Measurements from ENCODE around the gene C5AR2. TPM values are rescaled to one million over a fixed set of nuclear protein-coding genes. Genes with fewer than 3 reads are reported as not detected.

C5AR2 gene
- total RNA-seq, 1 experiment from 2014 or later = not detected

GRCh38 chr19:47309608-47310007, 22.4 kb upstream of the C5AR2 start, which contains the start of gene C5AR1:
Gene C5AR1, plus strand, starts transcription at chr19:47309861. Its CDS starts 35 bp downstream, at chr19:47309896.
- no peak within 1 kb of the TSS for H3K27ac ChIP-seq (ENCODE audit: insufficient read length, low read depth, low read length)
- no peak within 1 kb of the TSS for H3T11ph ChIP-seq (ENCODE audit: low read length)
- H2BK120ac ChIP-seq (ENCODE audit: low read depth, low read length, poor library complexity, severe bottlenecking) = no peak within 1 kb of the TSS
- H3K23ac ChIP-seq (ENCODE audit: insufficient read length, low read depth, low read length) = no peak within 1 kb of the TSS
- H3K9ac ChIP-seq (ENCODE audit: extremely low read depth, insufficient read length, low read length) = no peak within 1 kb of the TSS
- Mint-ChIP-seq H3K9me3 (peaks cover 0 to 2% of the 10 kb centered on the region in 2 experiments; a peak in 2 of 5 replicates), H3K27me3 (ENCODE audit: low read depth) (peaks cover 19% of the 10 kb centered on the region), H3K4me1 (peaks cover 7% of the 10 kb centered on the region in 2 experiments), H3K4me3 (no peak within 1 kb of the TSS), H3K27ac (no peak within 1 kb of the TSS), H3K36me3 (ENCODE audit: insufficient read depth in 1 of 3, low read depth in 3 of 3) (no peaks in the 10 kb centered on the region)
- WGBS (ENCODE audit: extremely low coverage, insufficient read length, low lambda C conversion rate) = no CpG with 5 or more reads among the region's 12 CpGs
- H3K14ac ChIP-seq (ENCODE audit: insufficient read depth, low read length) = no peak within 1 kb of the TSS
- no peak within 1 kb of the TSS for H2BK5ac ChIP-seq (ENCODE audit: insufficient read length, low read length)
- TF ChIP-seq CTCF (conservative IDR thresholded peaks at IDR 0.05) = no peak
- no peak within 1 kb of the TSS for H3K18ac ChIP-seq (ENCODE audit: insufficient read length, low read depth, low read length)
- H2AK5ac ChIP-seq (ENCODE audit: insufficient read length, low read length) = no peak within 1 kb of the TSS
- H4K20me1 ChIP-seq (ENCODE audit: control insufficient read depth, insufficient read depth, insufficient read length) = no peaks in the 10 kb centered on the region
- H2BK15ac ChIP-seq (ENCODE audit: low read depth, low read length) = no peak within 1 kb of the TSS
- H4K8ac ChIP-seq (replicated peaks; ENCODE audit: insufficient read length, low read depth, low read length) = no peak within 1 kb of the TSS
- no peaks in the 10 kb centered on the region for H3K23me2 ChIP-seq (ENCODE audit: insufficient read length, low read depth, low read length, poor library complexity, severe bottlenecking)
- H3K79me2 ChIP-seq (ENCODE audit: insufficient read depth, low read length) = no peaks in the 10 kb centered on the region
- H3K9me3 ChIP-seq (ENCODE audit: control insufficient read depth, low read depth, low read length) = no peaks in the 10 kb centered on the region
- H4K91ac ChIP-seq (ENCODE audit: insufficient read length, low read depth, low read length) = no peak within 1 kb of the TSS
- H3K56ac ChIP-seq (ENCODE audit: insufficient read length, low read depth, low read length) = no peak within 1 kb of the TSS
- no peaks in the 10 kb centered on the region for H3K27me3 ChIP-seq (ENCODE audit: insufficient read depth, low read length)
- H3K4me2 ChIP-seq (ENCODE audit: insufficient read depth, insufficient read length, low read length) = no peak within 1 kb of the TSS
- no peak within 1 kb of the TSS for H2AFZ ChIP-seq (ENCODE audit: low read length)
- no peak within 1 kb of the TSS for H3K4ac ChIP-seq (ENCODE audit: low read depth, low read length)
- no peak within 1 kb of the TSS for H2BK12ac ChIP-seq (ENCODE audit: insufficient read length, low read depth, low read length)
- no peak within 1 kb of the TSS for H2BK20ac ChIP-seq (ENCODE audit: low read depth, low read length, poor library complexity, severe bottlenecking)
- H4K5ac ChIP-seq (ENCODE audit: insufficient read length, low read depth, low read length) = no peak within 1 kb of the TSS
- H3K79me1 ChIP-seq (ENCODE audit: insufficient read depth, low read depth, low read length, poor library complexity, severe bottlenecking) = no peaks in the 10 kb centered on the region
- no peaks in the 10 kb centered on the region for H3K4me1 ChIP-seq (ENCODE audit: insufficient read depth, low read length)
- DNase-seq = no peak

Data from H9 (cell line).